ENCODE data around the gene SPSB1. TPM values are rescaled to one million over a fixed set of nuclear protein-coding genes. Genes with fewer than 3 reads are reported as not detected.

The SPSB1 gene
- total RNA-seq, 1 donor from 2014 or later, result 5.6 TPM

DNA sequence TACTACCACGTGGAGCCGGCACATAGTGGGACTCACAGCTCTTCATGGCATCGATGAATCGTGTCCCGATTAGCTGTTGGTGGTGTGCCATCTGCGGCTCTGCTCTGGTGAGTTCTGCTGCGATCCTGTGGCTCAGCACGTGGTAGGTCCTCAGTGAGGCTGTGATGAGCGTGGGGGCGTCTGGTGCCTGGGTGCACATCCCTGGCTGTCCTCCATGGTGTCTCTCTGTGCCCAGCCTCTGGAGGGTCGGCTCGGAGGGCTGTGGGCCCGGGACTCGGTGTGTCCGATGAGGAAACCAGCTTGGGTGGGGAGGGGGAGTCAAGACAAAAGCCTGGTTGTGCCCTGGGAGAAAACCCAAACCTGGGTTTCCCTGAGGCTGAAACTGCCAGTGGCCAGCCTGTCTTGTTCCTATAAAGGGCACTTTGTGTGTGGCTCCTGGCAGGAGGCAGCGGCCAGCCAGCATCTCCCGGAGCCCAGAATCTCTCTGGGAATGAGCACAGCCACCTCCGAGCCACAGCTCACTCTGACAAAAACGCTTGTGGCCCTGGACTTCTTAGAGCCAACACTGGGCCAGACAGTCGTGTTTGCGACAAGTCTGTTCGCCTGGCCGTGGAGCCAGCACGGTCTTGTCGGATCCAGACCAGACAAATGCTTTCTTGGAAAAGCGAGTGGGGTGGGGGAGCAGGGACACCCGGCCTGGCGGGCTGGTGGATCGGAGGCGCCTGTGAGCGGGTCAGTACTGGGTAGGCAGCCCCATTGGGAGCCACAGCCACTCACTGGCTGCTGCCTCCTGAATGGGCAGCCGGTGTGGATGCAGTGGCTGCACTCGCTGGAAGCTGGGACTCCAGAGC lies 31.8 kb downstream of the SPSB1 start:
- TF ChIP-seq, protein P1, sequence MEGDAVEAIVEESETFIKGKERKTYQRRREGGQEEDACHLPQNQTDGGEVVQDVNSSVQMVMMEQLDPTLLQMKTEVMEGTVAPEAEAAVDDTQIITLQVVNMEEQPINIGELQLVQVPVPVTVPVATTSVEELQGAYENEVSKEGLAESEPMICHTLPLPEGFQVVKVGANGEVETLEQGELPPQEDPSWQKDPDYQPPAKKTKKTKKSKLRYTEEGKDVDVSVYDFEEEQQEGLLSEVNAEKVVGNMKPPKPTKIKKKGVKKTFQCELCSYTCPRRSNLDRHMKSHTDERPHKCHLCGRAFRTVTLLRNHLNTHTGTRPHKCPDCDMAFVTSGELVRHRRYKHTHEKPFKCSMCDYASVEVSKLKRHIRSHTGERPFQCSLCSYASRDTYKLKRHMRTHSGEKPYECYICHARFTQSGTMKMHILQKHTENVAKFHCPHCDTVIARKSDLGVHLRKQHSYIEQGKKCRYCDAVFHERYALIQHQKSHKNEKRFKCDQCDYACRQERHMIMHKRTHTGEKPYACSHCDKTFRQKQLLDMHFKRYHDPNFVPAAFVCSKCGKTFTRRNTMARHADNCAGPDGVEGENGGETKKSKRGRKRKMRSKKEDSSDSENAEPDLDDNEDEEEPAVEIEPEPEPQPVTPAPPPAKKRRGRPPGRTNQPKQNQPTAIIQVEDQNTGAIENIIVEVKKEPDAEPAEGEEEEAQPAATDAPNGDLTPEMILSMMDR (conservative IDR thresholded peaks at IDR 0.05), result no peak
- H3K4me1 Mint-ChIP-seq (ENCODE audit: unreplicated experiment), result peaks cover 23% of the 10 kb centered on the region
- no peaks in the 10 kb centered on the region for H3K36me3 Mint-ChIP-seq
- no peaks in the 10 kb centered on the region for H3K9me3 Mint-ChIP-seq
- H3K27me3 Mint-ChIP-seq, result no peaks in the 10 kb centered on the region
- H3K4me3 Mint-ChIP-seq, result no peak overlapping the region
- H3K27ac Mint-ChIP-seq, result no peak overlapping the region
- DNase-seq (ENCODE audit: extremely low spot score, unreplicated experiment), result no peak

DNA sequence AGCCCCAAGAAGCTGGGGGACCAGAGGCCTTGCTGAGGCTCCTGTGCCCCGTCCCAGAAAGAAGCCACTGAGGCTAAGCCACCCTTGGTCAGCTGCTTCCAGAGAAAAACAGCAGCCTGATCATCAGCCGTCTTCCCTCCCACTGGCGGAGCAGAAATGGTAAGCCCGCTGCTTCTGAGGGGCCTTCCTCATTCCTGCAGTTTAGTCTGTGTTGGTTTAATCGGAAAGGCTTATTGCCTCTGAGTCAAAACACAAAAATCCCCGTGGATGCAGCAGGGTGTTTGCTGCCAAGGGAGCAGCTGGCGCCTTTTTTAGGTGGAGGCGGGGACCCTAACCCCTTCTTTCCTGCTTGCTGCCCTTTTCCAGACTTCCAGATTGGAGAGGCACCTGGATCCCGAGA lies 33.9 kb downstream of the SPSB1 start:
- Mint-ChIP-seq H3K27ac (no peak overlapping the region), H3K36me3 (no peaks in the 10 kb centered on the region), H3K9me3 (no peaks in the 10 kb centered on the region), H3K27me3 (no peaks in the 10 kb centered on the region), H3K4me1 (ENCODE audit: unreplicated experiment) (peaks cover 6% of the 10 kb centered on the region), H3K4me3 (no peak overlapping the region)
- no peak for DNase-seq (ENCODE audit: extremely low spot score, unreplicated experiment)
- TF ChIP-seq, protein P1 (conservative IDR thresholded peaks at IDR 0.05), result no peak

DNA sequence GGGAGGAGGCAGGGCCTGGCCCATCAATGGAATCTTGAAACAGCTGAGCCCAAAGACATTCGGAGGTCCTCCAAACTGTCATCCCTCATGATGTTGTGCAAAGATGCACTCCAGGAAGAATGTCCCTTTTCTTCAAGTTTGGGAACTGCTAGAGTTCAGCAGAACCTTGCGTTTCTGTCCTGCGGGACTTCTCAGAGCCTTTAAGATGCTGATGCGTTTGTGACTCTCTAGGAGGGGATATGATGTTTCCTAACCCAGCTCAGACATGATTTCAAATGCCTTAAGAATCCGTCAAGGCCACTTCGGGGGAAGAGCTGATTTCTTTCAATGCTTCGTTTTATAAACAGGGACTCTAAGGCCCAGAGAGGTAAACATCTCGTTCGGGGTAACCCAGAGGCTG lies 35.5 kb downstream of the SPSB1 start:
- no peak overlapping the region for H3K27ac Mint-ChIP-seq
- no peaks in the 10 kb centered on the region for H3K9me3 Mint-ChIP-seq
- H3K27me3 Mint-ChIP-seq, result no peaks in the 10 kb centered on the region
- no peak overlapping the region for H3K4me3 Mint-ChIP-seq
- no peak for DNase-seq (ENCODE audit: extremely low spot score, unreplicated experiment)
- H3K4me1 Mint-ChIP-seq (ENCODE audit: unreplicated experiment), result peaks cover 11% of the 10 kb centered on the region
- H3K36me3 Mint-ChIP-seq, result no peaks in the 10 kb centered on the region
- TF ChIP-seq, protein P1 (conservative IDR thresholded peaks at IDR 0.05), result no peak

DNA sequence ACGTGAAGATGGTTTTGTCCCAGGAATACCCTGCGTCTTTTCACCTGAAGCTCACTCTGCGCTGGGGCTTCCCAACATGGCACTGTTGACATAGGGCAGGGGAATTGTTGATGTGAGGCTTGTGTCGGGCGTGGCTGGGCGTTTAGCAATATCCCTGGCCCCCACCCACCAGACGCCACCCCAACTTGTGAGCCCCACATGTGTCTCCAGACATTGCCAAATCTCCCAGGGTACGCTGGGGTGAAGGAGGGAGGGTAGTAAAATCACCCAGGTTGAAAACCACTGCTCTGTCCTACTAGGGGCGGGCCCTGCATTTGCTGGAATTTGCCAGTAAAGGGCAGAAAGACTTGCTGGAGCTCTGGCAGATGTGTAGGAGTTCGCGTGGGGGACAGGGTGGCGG lies 36.0 kb downstream of the SPSB1 start:
- Mint-ChIP-seq H3K4me3 (no peak overlapping the region), H3K27ac (no peak overlapping the region), H3K27me3 (no peaks in the 10 kb centered on the region), H3K9me3 (no peaks in the 10 kb centered on the region), H3K36me3 (no peaks in the 10 kb centered on the region), H3K4me1 (ENCODE audit: unreplicated experiment) (peaks cover 11% of the 10 kb centered on the region)
- TF ChIP-seq, protein P1 (conservative IDR thresholded peaks at IDR 0.05), result no peak
- DNase-seq (ENCODE audit: extremely low spot score, unreplicated experiment), result no peak

DNA sequence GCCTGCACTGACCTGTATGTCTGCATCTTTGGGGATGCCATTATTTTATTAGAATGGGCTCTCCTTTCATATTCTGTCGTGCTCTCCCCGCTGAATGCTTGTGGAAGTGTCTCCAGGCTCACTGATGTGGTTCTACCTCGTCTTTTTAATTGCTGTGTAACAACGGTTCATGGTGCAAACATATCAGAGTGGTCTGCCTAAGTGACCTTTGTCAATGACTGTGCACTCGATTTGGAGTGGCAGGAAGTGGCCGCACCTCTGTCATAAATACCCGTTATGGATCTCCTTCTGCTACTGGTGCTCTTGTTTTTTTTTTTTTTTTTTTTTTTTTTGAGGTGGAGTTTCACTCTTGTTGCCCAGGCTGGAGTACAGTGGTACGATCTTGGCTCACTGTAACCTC lies 38.3 kb downstream of the SPSB1 start:
- no peaks in the 10 kb centered on the region for H3K9me3 Mint-ChIP-seq
- no peak for DNase-seq (ENCODE audit: extremely low spot score, unreplicated experiment)
- H3K36me3 Mint-ChIP-seq, result peaks cover 5% of the 10 kb centered on the region
- TF ChIP-seq, protein P1 (conservative IDR thresholded peaks at IDR 0.05), result no peak
- peaks cover 11% of the 10 kb centered on the region for H3K4me1 Mint-ChIP-seq (ENCODE audit: unreplicated experiment)
- H3K27me3 Mint-ChIP-seq, result no peaks in the 10 kb centered on the region
- no peak overlapping the region for H3K4me3 Mint-ChIP-seq
- peak overlapping the region; percentile 76 for H3K27ac Mint-ChIP-seq
